HL-60 (cell line): ENCODE measurements around the gene ADSL.

Source experiments
- GABPA ChIP-seq: IDR thresholded peaks from 2 replicates; pipeline ENCODE4 v1.6.1; 2012; ENCODE audit warnings: low read depth
- POLR2AphosphoS5 ChIP-seq: IDR thresholded peaks from 2 replicates; pipeline ENCODE4 v1.6.1; 2012; ENCODE audit warnings: low read depth
- SPI1 ChIP-seq: IDR thresholded peaks from 2 replicates; pipeline ENCODE4 v1.6.1; 2012; ENCODE audit warnings: low read depth, mild to moderate bottlenecking, borderline replicate concordance
- TF ChIP-seq, protein P1 (sequence below): IDR thresholded peaks from one replicate; pipeline ENCODE4 v1.5.1; 2011; ENCODE audit warnings: low read length, control low read depth, inconsistent platforms; ENCODE audit not compliant: insufficient read depth
- TF ChIP-seq, protein P2 (sequence below): IDR thresholded peaks from 2 replicates; pipeline ENCODE4 v1.6.1; 2012; ENCODE audit warnings: low read depth; ENCODE audit not compliant: insufficient replicate concordance

DNA sequence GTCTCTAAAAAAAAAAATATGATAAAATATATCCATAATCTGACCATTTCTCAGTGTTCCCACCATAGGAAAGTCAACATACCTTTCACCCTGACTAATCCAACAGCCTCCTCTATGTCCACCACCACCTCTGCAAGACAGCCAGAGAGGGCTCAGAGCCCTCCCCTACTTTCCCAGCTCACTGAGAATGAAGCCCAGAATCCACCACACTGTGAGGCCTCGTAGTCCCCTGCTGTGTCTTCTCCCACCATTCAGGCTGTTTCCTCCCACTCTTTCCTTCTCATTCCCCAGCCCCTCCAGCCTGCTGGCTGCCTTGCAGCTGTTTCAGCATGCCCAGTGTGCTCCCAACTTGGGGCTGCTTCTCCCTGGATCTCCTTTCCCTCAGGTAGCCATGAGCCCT, 51.1 kb downstream of the ADSL start:
- TF ChIP-seq POLR2AphosphoS5 (no peak), GABPA (no peak), SPI1 (no peak)
- TF ChIP-seq, protein P1, sequence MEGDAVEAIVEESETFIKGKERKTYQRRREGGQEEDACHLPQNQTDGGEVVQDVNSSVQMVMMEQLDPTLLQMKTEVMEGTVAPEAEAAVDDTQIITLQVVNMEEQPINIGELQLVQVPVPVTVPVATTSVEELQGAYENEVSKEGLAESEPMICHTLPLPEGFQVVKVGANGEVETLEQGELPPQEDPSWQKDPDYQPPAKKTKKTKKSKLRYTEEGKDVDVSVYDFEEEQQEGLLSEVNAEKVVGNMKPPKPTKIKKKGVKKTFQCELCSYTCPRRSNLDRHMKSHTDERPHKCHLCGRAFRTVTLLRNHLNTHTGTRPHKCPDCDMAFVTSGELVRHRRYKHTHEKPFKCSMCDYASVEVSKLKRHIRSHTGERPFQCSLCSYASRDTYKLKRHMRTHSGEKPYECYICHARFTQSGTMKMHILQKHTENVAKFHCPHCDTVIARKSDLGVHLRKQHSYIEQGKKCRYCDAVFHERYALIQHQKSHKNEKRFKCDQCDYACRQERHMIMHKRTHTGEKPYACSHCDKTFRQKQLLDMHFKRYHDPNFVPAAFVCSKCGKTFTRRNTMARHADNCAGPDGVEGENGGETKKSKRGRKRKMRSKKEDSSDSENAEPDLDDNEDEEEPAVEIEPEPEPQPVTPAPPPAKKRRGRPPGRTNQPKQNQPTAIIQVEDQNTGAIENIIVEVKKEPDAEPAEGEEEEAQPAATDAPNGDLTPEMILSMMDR = no peak
- TF ChIP-seq, protein P2, sequence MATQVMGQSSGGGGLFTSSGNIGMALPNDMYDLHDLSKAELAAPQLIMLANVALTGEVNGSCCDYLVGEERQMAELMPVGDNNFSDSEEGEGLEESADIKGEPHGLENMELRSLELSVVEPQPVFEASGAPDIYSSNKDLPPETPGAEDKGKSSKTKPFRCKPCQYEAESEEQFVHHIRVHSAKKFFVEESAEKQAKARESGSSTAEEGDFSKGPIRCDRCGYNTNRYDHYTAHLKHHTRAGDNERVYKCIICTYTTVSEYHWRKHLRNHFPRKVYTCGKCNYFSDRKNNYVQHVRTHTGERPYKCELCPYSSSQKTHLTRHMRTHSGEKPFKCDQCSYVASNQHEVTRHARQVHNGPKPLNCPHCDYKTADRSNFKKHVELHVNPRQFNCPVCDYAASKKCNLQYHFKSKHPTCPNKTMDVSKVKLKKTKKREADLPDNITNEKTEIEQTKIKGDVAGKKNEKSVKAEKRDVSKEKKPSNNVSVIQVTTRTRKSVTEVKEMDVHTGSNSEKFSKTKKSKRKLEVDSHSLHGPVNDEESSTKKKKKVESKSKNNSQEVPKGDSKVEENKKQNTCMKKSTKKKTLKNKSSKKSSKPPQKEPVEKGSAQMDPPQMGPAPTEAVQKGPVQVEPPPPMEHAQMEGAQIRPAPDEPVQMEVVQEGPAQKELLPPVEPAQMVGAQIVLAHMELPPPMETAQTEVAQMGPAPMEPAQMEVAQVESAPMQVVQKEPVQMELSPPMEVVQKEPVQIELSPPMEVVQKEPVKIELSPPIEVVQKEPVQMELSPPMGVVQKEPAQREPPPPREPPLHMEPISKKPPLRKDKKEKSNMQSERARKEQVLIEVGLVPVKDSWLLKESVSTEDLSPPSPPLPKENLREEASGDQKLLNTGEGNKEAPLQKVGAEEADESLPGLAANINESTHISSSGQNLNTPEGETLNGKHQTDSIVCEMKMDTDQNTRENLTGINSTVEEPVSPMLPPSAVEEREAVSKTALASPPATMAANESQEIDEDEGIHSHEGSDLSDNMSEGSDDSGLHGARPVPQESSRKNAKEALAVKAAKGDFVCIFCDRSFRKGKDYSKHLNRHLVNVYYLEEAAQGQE = no peak
